GM18951 (cell line): ENCODE data around the gene SCIN.
"Not testable (repeated sequence)": the region's sequence is repeated elsewhere in the genome, so short reads cannot be mapped to it uniquely, and the experiment has no call there.

Experiments
- POLR2A ChIP-seq: IDR thresholded peaks from 4 replicates; pipeline ENCODE4 v1.6.1; 2011; ENCODE audit warnings: mild to moderate bottlenecking; ENCODE audit not compliant: insufficient read length, insufficient read depth; ENCODE audit errors: extremely low read depth
- in situ Hi-C: fragments of 300-500 bp; cut with MboI; formaldehyde crosslinking; loops from one replicate; pipeline ENCODE4 v1.12.0; 2022; ENCODE audit warnings: low sequenced_read_pairs, mixed read lengths, inconsistent platforms; ENCODE audit not compliant: unreplicated experiment

Gene SCIN

GRCh38 chr7:12554351-12554750 is 16.2 kb upstream of the SCIN start:
- in situ Hi-C loops, result no loop called here
- no peak for TF ChIP-seq POLR2A

GRCh38 chr7:12554872-12555271 is 15.6 kb upstream of the SCIN start:
- in situ Hi-C loops, result no loop called here
- no peak for TF ChIP-seq POLR2A

- in situ Hi-C loops, result not testable (repeated sequence)
These were observed 14.8 kb upstream of the SCIN start for GRCh38 chr7:12555695-12556094.

- in situ Hi-C loops, result not testable (repeated sequence)
These were observed 14.3 kb upstream of the SCIN start for GRCh38 chr7:12556139-12556792.

- TF ChIP-seq POLR2A, result no peak
- in situ Hi-C loops, result no loop called here
These were observed 13.2 kb upstream of the SCIN start for GRCh38 chr7:12557282-12557681.

- in situ Hi-C loops, result no loop called here
- no peak for TF ChIP-seq POLR2A
These were observed 5.3 kb upstream of the SCIN start for GRCh38 chr7:12564996-12565764.

- in situ Hi-C loops, result no loop called here
- TF ChIP-seq POLR2A, result no peak
These were observed 4.6 kb upstream of the SCIN start for GRCh38 chr7:12565873-12566272.

GRCh38 chr7:12567015-12567414 is 3.5 kb upstream of the SCIN start:
- TF ChIP-seq POLR2A, result no peak
- in situ Hi-C loops, result no loop called here

GRCh38 chr7:12569673-12570072 is 847 bp upstream of the SCIN start:
- TF ChIP-seq POLR2A, result no peak
- in situ Hi-C loops, result no loop called here

- in situ Hi-C loops, result no loop called here
- TF ChIP-seq POLR2A, result no peak
These were observed 369 bp upstream of the SCIN start for GRCh38 chr7:12570168-12570533.

- in situ Hi-C loops, result no loop called here
- TF ChIP-seq POLR2A, result no peak
These were observed 1.2 kb downstream of the SCIN start for GRCh38 chr7:12571691-12572090.

- TF ChIP-seq POLR2A, result no peak
These were observed 2.5 kb downstream of the SCIN start for GRCh38 chr7:12572941-12573575.

GRCh38 chr7:12573885-12574284 is 3.4 kb downstream of the SCIN start:
- TF ChIP-seq POLR2A, result no peak
- in situ Hi-C loops, result no loop called here

More at GRCh38 chr7:12572941-12573575, 2.5 kb downstream of the SCIN start:
- in situ Hi-C loops, result no loop called here
